GM18861 (cell line): Measurements from ENCODE around the gene TBC1D14.

Experiments
- ATAC-seq: cut with Tn5 transposase; IDR thresholded peaks from one replicate; pipeline ENCODE4 v1.9.1; 2021; ENCODE audit not compliant: unreplicated experiment

Gene TBC1D14

DNA sequence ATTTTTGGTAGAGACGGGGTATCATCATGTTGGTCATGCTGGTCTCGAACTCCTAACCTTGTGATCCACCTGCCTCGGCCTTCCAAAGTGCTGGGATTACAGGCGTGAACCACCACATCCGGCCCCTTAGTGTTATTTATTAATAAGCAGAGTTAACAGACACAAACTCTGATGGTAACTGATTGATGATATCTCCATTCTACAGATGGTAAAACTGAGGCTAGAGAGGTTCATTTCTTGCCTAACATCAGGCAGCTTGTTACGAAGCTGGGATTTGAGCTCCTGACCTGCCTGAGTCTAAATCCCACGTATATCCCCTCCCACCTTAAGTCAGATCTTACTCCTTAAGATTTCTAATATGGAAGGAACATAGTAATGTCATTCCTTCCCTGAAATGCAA is 36.9 kb downstream of the TBC1D14 start:
- no peak for ATAC-seq

DNA sequence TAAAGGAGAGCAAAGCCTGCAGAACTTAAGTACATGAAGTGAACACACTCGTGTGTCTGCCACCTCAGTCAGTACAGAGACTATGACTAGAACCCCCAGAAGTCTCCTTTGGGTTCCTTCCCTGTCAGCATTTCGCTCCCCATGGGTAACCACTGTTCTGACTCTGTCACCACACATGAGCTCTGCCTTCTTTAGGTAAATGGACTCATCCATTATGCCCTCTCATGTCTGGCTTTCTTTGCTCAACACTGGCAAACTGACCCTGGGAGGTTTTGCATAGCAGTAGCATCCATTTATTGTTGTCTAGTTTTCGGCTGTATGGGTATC is 38.5 kb downstream of the TBC1D14 start:
- no peak for ATAC-seq

DNA sequence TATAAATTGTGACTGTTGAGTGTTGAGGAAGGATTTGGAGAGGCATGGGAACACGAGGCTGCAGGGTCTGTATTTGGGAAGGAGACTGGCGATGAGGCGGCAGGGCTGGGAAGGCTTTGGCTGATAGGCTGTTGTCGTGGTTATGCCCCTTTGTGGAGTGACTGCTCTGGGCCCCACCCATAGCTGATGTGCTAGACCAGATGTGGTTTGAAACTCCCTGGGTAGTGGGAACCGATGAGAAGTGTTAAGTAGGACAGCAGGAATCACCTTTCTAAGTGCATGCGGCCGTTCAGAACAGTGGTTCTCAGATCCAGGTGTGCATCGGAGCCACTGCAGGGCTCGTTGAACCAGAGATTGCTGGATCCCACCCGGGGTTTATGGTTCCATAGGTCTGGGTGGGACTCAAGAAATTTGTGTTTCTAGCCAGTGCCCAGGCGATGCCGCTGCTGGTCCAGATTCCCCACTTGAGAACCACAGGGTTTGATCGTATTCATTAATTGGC is 42.3 kb downstream of the TBC1D14 start:
- no peak for ATAC-seq

DNA sequence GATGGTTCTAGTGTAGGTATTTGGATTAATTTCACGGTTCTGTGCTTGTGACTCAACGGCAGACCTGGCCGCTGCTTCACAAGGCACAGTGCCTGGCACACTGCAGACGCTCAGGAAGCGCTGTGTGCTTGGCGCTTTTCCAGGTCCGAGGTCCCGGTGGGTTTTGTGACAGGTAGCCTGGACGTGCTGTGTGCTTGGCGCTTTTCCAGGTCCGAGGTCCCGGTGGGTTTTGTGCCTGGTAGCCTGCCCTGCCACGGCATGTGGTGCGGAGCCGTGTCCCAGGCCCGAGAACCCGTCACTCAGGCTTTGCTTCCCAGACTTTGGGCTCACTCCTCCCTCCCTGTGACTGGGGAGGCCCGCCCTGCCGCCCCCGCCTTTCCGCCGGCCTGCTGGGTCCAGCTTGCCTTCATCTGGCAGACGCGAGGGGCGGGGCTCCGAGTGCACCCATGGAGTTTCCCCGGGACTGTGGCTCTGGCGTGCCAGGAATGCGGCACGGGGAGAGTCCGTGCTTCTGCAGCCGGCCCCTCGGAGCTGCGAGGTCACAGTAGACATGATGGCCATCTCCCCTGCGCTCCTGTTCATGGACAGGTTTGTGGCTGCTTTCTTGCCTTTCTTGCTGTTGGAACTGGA is 44.2 kb downstream of the TBC1D14 start:
- ATAC-seq = no peak

DNA sequence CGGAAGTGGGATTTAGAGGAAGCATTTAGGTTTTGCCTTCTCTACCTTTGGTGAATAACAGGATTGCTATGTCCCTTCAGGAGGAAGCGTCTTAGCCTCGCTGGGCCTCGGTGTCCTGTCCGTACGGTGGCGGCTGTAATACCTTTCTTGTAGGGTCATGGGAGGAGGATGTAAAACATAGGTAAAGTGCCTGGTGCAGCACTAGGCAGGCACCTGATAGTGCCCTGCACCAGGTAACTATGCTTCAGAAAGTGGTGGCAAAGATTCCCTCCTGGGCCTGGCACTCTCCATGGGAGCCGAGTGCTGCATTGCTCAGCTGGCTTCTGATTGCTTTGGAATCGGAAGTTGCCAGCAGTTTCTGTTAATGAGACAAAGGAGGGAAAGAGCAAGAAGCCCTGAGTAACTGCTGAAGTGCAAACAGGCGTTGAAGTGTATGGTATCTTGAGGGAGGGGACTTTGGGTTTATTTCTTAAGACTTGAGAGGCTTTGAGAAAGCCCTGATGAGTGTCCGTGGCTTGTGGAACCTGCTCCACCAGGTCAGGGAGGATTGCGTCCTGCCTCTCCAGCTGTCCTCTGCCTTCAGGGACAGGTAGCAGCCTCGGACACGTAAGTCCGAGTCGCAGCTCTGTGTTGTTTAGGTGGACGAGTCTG is 45.8 kb downstream of the TBC1D14 start:
- ATAC-seq = no peak

DNA sequence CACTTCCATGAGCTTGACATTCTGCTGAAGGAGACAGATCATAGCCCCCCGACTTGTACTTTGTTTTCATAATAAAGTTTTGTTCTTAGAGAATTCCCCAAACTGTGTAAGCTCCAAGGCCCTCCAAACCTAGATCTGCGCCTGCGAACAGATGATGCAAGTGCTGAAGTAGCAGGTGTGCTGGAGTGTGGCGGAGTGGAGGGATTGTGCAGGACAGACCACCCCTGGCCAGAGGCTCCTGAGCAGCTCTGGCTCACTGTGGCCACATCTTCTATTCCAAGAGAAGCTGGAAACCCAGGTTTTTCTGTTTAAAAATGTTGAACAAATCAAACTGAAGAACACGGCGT is 46.4 kb downstream of the TBC1D14 start:
- ATAC-seq = no peak

DNA sequence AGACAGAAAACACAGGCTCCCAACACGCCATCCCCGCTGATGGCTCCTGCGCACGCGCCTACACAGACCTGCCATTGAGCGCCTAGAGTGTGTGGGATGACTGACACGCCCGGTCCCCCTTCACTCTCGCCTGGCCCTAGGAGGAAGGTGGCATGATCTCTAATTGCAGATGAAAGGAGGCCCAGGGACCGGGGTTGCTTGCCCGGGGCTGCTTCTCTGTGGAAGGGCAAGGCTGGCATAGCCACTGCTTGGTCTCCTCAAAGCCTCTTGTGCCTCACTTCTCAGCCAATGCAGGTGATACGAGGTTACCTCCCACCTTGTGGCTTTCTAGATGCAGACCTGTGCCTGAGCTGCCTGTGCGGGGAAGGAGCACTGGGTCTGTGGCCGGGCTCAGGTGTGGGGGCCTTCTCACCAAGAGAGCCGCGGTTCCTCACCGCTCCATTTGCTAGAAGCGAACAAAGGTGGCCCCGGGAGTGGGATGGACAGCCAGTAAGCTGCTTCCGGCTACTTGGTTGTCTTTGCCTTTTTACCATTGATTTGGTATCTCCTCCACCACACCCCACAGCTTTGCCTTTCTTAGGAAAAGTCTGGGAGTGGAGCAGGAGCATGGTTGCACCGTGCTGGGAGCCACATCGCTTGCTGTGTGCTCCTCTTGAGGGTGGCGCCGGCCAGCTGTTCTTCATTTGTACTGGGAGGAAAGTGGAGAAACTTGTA is 47.0 kb downstream of the TBC1D14 start:
- ATAC-seq = no peak

DNA sequence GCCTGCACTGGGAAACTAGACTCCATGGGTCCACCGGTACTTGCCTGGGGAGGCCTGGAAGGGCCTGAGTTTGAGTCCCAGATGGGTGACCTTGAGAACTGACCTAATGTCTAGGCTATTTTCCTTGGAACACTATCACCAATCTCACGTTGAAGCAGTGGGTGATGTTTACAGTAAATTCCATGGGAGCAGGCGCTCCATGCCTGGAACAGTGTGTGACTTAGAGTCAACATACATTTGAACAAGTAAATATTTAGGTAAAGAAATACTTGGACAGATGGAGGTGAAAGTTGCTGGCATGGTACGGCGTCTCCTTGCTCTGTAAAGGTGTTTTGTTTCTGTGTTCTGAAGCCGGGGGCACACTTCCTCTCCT is 47.5 kb downstream of the TBC1D14 start:
- no peak for ATAC-seq

DNA sequence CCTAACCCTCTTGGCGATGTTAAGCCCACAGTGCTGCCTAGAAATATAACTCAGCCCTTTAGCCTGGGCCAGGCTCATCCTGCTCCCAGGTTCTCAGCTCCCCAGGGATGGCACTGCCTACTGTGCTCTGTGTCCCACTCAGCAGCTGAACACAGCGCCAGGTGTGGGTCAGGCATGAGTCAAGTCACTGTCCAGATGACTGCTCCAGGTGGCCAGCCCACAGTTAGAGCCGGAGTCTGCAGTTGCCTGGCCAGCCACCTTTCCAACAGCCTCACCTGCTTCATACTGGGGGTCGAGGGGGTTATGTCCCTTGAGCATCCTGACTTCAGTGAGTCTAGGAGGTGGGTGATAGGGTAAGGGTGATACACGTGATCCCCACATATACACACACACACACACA is 48.4 kb downstream of the TBC1D14 start:
- ATAC-seq = no peak

DNA sequence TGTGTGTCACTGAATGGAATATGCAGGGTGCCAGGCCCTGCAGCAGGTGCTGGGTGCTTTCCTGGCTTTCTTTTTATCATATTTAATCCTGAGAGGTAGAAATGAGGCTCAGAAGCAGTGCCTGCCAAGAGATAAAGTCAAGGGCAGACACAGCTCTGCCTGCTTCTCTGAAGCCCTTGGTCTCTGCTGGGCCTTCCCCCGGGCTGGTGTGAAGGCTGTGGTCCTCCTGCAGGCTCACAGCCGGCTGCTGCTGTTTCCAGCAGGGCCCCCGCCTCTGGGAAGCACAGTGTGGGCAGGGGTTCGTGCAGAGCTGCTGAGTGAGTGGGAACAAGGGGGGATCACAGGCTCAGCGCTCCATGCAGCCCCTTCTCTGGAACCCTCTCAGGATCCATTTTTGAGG is 49.6 kb downstream of the TBC1D14 start:
- ATAC-seq = no peak

DNA sequence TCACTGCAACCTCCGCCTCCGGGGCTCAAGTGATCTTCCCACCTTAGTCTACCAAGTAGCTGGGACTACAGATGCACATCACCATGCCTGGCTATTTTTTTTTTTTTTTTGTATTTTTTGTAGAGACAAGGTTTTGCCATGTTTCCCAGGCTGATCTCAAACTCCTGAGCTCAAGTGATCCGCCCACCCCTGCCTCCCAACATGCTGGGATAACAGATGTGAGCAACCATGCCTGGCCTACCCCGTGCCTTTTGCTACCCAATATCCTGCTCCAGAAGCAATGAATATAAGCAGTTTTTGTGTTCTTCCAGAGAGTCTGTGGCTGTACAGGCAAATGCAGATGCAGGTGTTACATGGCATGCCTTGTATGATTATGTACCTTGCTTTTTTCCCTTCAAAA is 50.5 kb downstream of the TBC1D14 start:
- no peak for ATAC-seq

DNA sequence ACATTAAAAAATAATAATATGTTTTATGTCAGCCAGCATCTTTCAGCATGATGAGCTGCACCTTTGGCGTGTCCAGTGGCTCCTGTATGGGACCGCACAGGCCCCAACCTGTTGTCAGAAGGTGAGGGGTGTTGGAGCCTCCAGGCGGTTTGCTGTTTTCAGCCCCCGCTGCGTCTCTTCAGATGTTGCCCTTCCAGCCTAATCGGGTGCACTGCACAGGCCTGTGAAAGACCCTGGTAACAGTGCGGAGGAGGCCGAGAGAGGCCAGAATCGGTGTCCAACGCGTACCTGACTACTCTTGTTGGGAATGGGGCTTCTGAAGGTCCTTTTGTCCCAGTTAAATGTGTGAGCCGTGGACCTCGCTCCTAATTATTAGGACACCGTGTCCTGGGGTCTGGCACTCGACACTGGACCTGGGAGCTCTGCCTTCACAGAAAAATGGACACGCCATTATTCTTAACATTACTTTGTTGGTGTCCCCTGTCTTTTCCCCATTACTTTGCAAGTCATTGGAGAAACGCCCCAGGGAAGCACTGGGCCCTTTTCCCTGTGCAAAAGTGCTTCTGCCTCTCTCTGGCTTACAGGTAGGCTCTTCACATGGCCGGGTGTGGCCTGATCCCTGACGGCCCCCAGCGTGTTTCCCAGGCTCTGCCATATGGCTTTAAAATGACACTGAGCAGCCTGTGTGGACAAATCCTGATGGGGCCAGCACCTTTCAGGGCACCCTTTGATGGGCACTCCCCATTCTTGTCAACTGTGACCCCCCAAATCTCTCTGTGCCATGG is 51.2 kb downstream of the TBC1D14 start:
- no peak for ATAC-seq

DNA sequence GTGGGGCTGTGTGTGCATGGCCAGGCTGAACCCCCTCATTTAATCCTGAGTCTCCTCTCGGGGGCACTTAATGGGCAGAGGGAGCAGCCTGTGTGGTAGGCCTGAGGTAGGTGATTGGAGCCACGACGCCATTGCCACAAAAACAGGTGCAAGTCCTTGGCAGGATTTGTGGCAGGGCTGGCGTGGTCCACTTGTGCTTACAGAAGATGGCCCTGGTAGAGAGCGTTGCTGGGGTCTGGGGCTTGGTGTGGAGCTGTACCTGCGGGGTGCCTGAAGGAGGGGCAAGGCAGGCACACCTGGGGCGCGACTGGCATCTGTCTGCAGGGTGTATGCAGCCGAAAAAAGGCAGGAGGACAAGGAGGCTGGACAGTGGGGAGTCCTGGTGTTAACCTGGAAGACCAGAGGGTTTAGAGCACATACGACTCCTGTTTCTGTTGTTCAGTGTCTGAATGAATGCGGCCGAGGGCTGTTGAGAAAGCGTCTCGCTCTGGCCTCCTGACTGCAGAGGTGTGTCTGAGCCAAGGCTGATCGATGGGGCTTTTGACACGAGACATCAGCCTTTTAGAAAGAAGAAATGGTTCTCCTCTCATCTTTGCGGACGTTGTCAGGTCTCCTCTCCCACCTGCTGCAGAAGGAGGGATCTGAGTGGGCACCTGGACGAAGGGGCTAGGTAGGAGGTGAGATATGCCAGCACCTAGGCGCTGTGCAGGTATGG is 52.0 kb downstream of the TBC1D14 start:
- ATAC-seq = no peak

DNA sequence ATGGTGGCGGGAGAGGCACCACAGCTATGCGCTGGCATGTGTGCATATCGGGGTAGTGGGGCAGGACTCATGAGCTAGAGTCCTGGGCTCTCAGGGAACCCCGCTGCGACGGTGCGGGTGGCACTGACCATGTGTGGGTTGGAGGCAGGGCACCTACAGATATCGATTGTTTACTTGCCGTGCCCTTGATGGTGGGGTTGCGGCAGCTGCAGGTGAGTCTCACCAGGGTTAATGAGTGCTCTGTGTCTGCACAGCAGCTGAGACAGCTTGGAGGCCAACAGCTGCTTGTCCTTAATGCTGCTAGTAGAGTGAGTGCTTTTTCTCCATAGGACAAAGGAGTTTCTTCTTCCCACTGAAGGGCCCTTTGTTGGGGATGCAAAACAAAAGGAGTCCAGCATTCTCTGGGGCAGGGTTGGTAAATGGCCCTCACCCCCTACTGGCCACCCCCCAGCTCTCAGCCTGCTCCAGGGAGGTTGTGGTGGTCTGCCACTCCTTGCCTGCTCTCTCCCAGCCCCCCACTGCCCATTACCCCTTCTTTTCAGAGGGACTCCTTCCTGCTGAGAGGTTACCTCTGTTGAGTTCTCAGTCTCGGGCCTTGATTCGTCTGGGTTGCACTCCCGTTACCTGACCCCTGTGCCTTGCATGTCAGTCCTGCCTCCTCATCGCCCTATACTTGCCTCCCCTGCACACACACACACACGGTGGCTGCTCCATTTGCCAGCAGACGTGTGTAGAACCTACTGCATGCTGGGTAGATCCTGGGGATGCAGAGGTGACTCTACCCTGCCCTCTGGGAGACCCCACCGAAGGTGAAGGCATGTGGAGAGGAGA is 52.8 kb downstream of the TBC1D14 start:
- ATAC-seq = no peak

DNA sequence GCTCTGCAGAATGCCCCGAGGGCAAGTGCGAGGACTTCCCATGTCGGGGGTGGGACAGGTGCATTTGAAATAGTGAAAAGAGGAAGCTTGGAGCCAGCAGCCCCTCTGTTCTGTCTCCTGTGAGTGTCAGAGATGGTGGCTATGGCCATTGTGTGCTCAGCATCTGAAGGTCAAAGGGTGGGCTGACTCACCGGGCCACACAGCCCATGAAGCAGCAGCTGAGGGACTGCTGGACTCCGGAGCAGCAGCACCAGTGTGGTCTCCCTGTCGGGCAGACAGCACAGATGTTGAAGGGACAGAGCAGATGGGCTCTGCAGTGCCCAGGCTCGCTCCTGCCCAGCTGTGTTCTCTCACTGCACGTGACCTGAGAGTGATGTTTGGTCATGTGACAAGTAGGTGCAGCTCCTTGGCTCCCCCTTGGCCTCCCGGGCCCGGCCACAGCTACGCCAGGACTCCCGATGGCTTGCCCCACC is 53.5 kb downstream of the TBC1D14 start:
- no peak for ATAC-seq

DNA sequence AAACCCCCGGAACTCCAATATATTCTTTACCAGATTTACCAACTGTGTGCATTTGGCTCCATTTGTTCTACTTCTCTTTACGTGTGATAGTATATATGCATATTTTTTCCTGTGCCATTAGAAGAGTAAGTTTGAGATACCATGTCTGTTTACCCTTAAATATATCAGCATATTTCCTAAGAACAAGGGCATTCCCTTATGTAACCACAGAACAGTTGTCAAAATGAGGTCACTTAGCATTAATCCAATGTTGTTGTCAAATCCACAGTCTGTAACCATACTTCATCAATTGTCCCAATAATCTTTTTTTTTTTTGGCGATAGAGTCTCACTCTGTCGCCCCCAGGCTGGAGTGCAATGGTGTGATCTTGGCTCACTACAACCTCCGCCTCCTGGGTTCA is 55.2 kb downstream of the TBC1D14 start:
- ATAC-seq = peak; percentile 2

DNA sequence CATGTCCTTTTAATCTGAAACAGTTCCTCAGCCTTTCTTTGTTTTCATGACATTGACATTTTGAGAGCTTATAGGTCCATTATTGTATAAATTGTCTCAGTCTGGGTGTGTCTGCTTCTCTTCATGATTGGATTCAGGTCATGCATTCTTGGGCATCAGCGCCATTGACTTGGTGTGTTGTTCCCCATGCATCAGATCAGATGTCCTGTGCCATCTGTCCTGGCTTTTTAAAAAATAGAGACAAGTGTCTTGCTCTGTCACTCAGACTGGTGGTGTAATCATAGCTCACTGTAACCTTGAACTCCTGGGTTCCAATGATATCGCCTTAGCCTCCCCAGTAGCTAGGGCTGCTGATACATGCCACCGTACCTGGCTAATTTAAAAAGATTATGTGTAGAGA is 55.7 kb downstream of the TBC1D14 start:
- ATAC-seq = no peak

DNA sequence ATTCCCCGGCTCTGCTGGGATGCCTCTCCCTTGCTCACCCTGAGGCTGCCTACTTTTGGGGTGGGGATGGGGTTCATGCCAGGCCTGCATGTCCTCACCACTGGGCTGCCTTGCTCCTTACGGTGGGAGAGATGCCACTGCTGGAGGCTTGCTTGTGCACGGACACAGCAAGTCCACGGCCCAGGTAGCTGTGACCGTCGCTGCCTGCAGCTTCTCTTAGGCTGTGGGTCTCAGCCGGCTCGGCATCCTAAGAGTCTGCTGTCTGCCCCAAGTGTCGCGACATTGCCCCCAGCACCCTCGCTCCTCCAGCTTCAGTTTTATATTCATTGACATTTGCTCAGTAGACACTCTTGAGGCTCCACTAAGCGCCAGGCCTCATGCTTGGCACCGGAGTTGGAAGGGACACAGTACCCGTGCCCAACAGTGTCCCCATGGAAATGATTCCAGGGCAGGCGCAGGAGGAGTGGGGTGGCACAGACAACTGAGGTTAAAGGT is 58.3 kb downstream of the TBC1D14 start:
- ATAC-seq = no peak

DNA sequence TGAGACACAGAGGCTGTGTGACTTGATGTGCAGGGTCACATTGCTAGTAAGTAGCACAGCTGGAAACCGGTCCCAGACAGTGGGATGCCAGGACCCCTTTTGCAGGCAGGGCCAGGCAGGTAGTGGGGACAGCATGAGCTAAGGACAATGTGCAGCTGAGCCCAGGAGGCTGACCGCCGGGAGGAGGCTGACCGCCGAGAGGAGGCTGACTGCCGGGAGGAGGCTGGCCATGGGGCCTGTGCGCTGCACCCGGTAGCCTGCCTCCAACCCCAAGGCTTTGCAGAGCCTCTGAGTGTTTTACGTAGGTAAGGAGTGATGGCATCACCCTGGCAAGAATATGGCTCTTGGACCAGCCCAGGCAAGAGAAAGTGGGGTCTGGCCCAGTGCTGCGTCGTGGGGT is 58.9 kb downstream of the TBC1D14 start:
- no peak for ATAC-seq
